GM19324 (cell line): ENCODE results near the gene EPB41.

Source experiments
- ATAC-seq: cut with Tn5 transposase; IDR thresholded peaks from one replicate; pipeline ENCODE4 v1.9.1; 2021; ENCODE audit warnings: mild to moderate bottlenecking, moderate library complexity; ENCODE audit not compliant: unreplicated experiment, low FRiP score

The EPB41 gene

DNA sequence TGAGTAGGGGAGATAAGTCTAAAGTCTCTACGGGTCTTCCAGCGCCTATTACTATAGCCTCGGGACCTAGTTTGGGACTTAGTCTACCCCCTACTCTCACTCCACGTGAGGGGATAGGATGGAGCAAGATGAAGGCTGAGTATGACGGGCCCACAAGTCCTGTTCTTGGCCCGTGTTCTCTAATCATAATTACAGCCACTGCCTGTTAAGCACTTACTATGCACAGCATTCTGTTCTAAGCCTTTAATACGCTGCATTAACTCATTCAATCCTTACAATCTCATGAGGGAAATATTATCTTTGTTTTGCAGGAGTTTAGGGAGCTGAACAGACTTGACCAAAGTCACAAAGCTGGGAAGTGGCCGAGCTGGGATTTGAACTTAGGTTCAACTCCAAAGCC lies 23.9 kb upstream of the EPB41 start:
- ATAC-seq: no peak

DNA sequence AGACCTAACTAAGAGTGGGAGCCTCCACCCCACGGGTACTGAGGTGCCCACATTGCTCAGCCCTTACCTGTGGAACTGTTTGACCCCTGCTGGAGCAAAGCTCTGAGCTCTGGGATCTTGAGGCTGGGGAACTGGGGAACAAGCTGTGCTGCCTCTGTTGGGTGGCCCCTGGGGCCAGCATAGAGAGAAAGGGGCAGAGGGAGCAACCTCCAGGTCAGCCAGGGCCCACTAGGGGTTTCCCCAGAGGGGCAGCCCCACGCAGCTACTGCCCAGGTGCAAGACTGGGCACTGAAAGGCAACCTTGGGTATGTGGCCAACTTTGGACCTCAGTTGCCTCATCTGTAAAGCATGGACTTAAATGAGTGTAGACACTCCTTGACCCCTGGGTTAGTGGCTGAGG lies 23.5 kb upstream of the EPB41 start:
- no peak for ATAC-seq

DNA sequence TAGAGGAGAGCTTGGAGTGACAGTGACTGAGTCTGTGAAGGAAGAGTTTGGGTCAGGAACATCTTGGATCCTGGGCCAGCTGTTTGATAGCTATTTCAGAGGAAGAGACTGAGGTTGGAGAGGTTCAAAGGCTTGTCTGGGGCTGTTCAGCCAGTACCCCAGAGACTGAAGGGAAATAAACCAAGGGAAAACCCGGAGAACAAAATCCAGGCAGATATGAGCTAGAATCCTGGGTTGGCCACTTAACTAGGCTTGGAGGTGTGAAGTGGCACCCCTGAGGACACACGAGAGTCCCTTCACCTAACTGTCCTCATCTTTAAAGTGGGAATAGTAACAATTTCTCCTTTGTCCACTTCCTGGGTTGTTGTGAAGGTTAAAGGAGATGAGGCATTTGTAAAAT lies 23.1 kb upstream of the EPB41 start:
- no peak for ATAC-seq

DNA sequence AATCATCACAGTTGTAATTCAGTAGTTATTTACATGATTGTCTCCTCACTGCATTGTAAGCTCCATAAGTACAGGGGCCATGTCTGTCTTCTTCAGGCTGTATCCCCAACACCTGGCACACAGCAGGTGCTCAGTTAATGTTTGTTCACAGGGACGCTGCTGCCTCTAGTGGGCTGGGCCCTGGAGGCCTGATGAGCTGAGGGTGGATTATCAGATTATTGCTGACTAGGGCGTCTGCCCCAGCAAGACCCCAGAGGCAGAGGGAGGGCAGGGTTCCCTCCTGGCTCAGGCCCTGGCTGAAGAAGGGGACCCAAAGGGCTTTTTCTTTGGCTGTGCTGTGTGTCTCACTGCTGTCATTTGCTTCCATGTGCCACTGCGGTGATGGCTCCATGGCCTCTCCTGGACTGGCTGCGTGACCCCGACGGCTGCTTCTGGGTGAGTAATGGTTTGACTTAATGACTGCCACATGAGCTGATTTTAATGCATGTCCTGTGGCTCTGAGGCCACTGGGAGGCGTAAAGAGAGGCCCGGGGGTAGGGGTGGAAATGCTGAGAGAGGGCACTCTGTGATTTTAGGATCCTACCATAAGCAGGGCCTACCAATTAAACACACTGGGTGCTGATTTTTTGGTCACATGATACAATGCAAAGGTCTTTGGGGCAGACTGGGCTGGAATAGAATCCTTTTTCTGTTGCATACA lies 20.8 kb upstream of the EPB41 start:
- ATAC-seq: no peak

DNA sequence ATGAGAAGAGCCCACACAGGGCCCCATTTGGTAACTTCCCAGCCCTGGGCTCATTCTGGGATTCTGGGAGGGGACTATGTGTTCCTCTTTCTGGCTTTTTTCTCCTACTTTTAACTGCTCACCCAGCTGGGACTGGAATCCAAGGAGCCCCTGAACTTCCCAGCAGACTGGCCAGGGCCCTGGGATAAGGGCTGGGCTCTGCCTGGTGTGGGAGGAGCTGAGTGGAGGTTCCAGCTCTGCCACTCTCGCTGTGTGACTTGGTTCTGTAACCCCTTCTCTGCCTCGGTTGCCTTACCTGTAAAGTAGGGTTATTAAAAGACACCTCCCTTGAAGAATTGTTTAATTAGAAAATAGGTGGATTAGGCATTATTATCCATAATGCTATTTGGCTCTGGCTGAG lies 19.6 kb upstream of the EPB41 start:
- ATAC-seq: no peak

DNA sequence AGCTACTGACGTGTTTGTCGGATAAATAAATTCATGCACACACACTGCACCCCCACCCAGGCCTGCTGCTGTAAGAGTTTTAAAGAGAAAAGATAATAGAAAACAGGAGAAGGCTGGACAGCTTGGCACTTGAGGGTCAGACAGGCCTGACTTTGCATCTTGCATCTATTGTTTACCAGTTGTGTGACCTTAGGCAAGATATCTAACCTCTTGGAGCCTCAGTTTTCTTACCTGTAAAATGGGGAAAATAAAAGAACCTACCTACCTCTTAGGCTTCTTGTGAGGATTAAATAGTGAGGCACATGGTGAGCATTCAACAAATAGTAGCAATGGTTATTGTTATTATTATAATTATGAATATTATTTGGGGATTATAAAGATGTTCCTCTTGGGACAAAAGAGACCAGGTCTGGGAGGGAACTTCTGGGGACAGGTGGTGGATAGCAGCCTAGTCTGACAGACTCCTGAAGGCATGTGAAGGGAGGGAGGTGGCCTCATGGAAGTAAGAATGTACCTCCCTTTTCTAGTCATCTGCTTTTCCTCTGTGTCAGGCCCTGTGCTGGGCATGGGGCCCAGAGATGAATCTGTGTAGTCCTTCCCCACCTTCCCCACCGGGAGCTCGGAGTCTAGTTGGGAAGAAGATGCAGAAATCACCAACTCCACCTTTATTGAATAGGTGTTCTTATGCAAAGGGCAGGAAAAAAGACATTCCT lies 18.3 kb upstream of the EPB41 start:
- ATAC-seq: no peak

DNA sequence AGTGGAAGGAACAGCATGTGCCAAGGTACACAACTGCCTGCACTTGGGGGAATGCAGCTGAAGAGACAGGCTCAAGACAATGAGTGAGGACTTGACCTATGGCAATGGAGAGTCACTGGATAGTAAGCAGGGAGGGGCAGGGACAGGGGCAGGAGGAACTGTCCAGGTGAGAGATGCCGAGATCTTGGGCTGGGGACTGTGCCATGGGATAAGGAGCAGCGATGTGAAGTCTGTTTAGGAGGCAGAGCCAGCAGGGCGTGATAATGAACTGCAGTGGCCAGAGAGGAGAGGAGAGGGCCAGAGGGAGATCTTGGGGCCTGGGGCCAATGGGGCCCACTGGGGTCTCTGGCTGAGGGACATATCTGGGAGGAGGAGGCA lies 17.8 kb upstream of the EPB41 start:
- ATAC-seq: no peak

DNA sequence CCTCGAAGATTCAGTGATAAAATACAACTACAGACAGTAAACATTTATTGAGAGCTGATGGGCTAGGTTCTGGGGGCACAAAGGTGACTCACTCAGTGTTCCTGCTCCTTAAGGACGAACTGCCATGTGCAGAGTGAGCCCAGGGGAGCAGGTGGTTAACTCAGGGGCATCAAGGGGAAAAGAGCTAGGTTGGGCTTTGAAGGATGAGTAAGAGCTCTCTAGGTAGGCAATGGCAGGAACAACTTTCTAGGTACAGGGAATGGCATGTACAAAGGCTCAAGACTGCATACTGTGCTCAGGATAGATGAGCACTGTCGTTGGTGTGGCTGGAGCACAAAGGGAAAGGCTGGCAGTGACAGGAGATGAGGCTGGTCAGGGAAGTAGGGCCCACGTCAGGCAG lies 16.6 kb upstream of the EPB41 start:
- no peak for ATAC-seq

DNA sequence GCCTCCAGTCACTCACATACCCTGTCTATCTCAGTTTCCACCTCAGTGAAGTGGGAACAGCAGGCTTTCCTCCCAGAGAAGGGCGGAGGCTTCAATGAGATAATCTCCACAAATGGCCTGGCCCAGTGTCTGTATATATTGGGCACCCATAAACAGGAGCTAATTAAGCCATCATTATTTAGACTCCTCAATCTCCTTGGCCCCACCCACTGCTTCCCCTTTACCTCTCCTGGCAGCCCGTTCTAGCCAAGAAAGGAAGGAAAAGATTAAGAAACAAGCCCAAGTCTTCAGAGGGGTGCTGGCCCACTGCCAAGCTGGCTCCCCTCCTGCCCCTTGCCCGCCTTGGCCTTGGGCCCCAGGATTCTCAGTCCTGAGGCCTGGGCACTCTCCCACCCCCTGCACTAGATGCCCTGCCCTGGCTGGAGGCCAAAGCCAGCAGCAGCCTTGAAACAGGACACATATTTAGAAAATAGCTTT lies 15.9 kb upstream of the EPB41 start:
- ATAC-seq: no peak

DNA sequence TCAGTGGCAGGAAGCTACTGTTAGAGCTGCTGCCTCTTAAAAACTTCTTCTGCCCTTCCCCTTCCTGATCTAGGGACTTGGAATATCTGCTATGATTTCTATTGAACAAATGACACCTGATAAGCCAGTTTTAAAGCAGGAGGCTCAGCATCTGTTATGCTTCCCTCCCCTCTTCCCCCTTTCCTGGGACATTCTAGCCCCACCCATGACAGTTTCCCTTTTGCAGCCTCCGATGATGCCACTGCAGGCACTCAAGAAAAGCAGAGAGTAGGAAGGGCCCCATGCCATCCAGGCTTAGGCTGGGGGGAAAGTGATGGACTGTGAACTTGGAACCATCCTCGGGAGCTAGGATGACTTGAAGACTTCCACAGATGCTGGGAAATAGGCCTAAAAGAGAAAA lies 15.1 kb upstream of the EPB41 start:
- ATAC-seq: no peak

DNA sequence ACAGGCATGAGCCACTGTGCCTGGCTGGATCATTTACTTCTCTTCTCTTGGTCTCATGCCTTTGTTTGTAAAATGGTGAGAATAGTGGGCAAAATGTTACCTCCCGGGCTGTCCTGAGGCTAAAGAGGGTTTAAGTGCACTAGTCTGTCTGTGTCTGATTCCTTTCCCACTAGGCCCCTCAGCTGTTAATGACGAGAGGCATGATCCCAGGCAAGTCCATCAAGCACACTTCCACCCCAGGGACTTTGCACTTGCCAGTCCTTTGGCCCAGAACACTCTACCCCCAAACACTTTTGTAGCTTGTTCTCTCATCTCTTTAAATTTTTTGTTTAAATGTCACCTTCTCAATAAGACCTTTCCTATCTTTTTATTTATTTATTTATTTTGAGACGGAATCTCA lies 13.8 kb upstream of the EPB41 start:
- no peak for ATAC-seq

DNA sequence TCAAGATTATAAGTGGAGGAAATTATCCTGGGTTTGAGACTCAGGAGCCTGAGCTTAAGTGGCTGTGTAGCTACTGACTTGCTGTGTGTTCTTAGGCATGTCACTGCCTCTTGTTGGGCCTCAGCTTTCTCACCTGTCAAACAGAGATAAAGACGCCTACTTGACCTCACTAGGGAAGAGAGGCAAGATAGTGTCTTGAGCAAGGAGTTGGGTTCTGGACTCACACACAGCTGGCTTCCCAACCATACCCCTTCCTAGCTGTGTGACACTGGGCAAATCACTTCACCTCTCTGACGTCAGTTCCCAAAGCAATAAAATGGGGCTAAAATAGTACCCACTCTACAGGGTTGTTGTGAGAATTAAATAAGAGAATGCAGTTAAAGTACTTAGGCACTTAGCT lies 11.6 kb upstream of the EPB41 start:
- no peak for ATAC-seq

DNA sequence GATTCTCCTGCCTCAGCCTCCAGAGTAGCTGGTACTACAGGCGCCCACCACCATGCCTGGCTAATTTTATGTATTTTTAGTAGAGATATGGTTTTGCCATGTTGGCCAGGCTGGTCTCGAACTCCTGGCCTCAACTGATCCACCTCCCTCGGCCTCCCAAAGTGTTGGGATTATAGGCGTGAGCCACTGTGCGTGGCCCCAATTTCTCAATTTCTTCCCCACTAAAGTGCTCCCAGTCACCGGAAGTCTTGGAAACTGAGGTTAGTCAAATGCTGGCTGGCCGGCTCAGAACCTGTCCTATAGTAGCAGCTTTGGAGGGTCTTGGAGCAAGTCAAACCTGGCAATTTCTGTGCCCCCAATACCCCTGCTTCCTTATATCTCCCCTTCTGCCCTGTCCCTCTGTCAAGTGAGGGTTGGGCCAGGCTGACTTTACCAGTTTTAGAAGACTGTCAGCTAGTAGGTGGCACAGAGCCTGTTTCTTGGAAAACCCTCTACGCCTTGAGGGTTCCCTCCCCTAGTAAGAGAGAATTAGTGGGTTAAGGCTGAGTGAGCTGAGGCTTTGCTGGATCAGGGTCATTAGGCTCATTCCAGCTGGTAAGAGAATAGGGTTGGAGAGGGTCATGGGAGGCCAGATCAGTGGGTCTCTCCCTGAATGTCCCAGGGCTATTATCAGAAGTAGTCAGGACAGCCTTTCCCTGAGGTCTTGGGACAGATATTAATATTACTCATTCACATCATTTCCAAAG lies 8.3 kb upstream of the EPB41 start:
- no peak for ATAC-seq

DNA sequence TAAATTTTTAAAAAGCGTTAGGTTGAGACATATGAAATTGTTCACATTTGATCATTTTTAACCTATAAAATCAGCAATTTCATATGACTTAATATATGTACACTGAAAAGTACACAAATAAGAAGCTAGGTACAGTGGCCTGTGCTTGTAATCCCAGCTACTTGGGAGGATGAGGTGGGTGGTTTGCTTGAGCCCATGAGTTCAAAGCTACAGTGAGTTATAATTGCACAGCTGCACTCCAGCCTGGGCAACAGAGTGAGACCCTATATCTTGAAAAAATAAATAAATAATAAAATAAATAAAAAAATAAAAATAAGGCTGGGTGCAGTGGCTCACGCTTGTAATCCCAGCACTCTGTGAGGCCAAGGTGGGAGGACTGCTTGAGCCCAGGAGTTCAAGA lies 5.2 kb upstream of the EPB41 start:
- ATAC-seq: no peak

DNA sequence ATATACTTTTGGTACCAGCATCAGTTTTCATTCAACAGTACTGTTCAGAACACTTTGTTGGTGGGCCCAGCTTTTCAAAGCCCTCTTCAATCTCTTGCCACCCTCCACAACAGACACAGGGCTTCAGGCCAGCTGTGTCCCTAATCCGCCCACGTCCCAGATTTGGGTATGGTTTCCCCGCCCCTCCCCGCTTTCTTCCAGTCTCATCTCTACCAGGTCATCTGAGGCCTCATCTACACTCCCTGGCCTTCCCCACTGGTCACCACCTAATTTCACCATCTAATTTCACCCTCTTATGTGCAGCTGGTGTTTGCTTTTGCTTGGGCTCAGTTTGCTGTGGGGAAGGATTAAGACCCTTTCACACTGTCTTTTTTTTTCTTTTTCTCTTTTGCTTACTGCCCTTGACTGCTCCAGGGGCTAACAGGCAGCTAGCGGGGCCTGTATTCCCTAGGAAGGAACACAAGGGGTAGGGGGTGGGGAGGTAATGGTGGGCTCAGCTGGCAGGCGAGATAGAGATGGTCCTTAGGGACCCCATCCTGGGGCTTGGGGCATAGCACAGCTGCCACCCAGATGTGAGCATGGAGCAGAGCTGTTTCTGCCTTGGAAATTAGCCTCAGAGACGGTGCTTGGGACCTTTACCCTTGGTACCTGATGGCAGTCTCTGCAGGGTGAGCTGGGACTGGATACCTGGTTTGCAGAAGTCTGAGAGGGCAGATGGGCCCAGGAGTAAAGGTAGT lies 3.8 kb upstream of the EPB41 start:
- ATAC-seq: no peak

DNA sequence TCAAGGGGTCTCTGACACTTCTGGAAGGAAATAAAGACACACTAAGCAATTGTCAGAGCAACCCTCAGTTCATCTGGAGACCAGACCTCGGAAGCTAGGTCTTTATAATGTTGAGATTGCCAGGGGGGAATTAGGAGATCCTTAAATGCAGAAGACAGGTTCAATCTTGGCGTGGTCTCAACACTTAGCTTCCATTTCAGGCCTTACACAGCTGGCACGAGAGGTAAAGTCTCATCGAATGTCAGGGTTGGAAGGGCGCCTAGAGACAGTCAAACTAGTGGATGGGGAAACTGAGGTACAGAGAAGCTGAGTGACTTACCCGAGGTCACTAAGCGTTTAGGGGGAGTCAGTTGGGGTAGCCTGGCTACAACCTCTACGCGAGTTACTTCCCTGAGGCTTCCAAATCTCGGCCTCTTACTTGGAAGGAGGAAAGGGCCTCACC lies 562 bp upstream of the EPB41 start:
- no peak for ATAC-seq

DNA sequence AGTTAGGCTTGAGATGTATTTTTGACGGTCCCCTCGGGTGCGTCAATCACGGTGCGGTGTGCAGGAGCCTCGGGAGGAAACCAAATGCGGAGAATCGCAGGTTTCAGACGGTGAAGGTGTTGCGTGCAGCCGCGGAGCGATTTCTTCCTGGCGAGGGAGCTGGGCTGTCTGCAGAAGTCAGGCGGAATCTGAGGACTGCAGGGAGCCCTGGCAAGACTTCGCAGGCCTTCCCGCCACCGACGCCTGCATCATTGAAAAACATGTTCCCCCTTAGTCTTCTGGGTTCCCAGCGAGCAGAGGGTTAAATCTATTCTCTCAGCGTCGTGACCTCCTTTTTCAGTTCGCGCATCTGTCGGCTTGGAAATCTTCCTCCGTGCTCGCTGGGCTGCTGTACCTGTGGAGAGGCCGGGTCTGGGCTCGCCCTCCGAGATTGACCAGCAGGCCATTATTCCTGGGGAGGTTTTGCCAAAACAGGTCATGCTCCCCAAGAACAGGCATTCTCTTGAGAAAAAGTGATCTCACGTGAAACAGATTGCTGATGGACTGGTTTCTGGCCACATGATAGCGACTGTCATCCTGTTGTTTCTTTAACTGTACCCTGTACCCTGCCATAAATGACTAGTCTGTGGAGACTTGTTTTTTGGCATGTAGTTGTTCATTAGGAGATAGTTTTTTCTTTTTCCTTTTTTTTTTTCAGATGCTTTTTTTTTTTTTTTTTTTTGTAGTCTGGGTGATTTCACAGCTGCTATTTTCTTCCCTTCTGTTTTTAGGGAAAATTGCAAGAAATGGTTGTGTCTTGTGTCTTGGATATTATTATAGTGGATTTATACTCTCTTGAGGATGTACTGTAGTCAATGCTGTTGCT lies 894 bp downstream of the EPB41 start:
- no peak for ATAC-seq

DNA sequence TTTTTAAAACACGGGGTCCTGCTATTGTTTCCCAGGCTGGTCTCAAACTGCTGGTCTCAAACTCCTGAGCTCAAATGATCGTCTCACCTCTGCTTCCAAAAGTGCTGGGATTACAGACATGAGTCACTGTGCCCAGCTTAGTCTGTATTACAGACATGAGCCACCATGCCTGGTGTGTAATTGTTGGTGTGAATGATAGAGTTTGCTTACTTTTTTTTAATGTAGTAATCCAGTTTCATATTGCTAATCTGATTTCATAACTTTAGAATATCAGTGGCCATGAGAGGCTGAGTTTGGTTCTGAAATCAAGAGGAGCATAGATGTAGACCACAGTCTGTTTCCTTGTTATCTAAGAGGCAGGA lies 3.4 kb downstream of the EPB41 start:
- no peak for ATAC-seq

DNA sequence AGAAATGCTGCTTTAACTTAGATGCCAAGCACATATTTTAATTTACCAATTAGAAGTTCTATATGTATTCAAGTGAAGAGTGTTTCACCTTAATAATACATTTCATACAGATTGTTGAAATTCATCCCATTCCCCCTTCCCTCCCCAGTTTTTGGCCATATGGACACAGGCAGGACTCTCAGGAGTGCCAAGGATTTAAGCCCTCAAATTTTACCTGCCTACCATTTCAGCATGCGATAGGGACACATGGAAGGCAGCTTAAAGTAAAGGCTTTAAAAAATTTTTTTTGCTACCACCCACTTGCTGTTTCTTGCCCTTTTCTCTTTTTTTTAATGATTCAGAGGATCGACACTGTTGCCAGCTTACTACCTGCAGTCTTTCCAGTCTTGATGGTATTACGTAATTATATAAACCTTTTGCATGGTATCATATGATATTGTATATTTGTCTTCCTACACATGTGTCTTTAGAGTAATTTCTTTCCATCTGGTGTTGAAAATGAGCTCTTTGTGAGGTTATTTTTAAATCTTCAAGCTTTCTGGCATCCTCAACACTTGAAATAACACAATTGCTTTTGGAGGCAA lies 7.0 kb downstream of the EPB41 start:
- no peak for ATAC-seq
